KMS-11 (cell line): Measurements from ENCODE around the gene RIN3.
A peak's percentile ranks its signal among the peaks of the same experiment; 100 is the strongest.

Source experiments
- H2AFZ ChIP-seq: fragments of 200-600 bp; sonication (generic); 2 replicates; pipeline ENCODE4 v1.6.1; 2016; ENCODE audit warnings: antibody characterized with exemption, mixed run types, low read depth
- H3K27ac ChIP-seq: fragments of 200-600 bp; sonication (generic); 2 replicates; pipeline ENCODE4 v1.6.1; 2016; ENCODE audit warnings: mild to moderate bottlenecking, mixed run types
- H3K27me3 ChIP-seq: fragments of 200-600 bp; sonication (generic); 2 replicates; pipeline ENCODE4 v1.6.1; 2017; ENCODE audit warnings: mild to moderate bottlenecking, low read depth, mixed run types, moderate library complexity; ENCODE audit not compliant: insufficient read depth
- H3K36me3 ChIP-seq: fragments of 200-600 bp; sonication (generic); 2 replicates; pipeline ENCODE4 v1.6.1; 2017; ENCODE audit warnings: mild to moderate bottlenecking, mixed run types; ENCODE audit not compliant: insufficient read depth
- H3K4me1 ChIP-seq: fragments of 200-600 bp; sonication (generic); 2 replicates; pipeline ENCODE4 v1.6.1; 2016; ENCODE audit warnings: mild to moderate bottlenecking, low read depth, mixed run types; ENCODE audit not compliant: poor library complexity, severe bottlenecking
- H3K4me2 ChIP-seq: fragments of 200-600 bp; sonication (generic); 2 replicates; pipeline ENCODE4 v1.7.0; 2016; ENCODE audit warnings: mild to moderate bottlenecking, mixed run types
- H3K4me3 ChIP-seq: fragments of 200-600 bp; sonication (generic); IDR thresholded peaks from 2 replicates; pipeline ENCODE4 v1.6.1; 2017; ENCODE audit warnings: low read depth, low read length, mixed read lengths; ENCODE audit not compliant: insufficient read depth
- H3K79me2 ChIP-seq: fragments of 200-600 bp; sonication (generic); 2 replicates; pipeline ENCODE4 v1.6.1; 2016; ENCODE audit warnings: low read depth, mixed run types; ENCODE audit not compliant: insufficient read depth
- H3K9ac ChIP-seq: fragments of 200-600 bp; sonication (generic); 2 replicates; pipeline ENCODE4 v1.6.1; 2016; ENCODE audit warnings: mild to moderate bottlenecking, mixed run types
- H4K20me1 ChIP-seq: fragments of 200-600 bp; sonication (generic); 2 replicates; pipeline ENCODE4 v1.6.1; 2016; ENCODE audit warnings: mild to moderate bottlenecking, mixed run types; ENCODE audit not compliant: insufficient read depth
- TF ChIP-seq, protein P1 (sequence below): fragments of 200-600 bp; sonication (generic); conservative IDR thresholded peaks from 2 replicates; pipeline ENCODE4 v1.6.1; 2017; ENCODE audit warnings: low read depth, mild to moderate bottlenecking, antibody characterized with exemption, low read length, moderate library complexity, mixed read lengths

Gene RIN3

DNA sequence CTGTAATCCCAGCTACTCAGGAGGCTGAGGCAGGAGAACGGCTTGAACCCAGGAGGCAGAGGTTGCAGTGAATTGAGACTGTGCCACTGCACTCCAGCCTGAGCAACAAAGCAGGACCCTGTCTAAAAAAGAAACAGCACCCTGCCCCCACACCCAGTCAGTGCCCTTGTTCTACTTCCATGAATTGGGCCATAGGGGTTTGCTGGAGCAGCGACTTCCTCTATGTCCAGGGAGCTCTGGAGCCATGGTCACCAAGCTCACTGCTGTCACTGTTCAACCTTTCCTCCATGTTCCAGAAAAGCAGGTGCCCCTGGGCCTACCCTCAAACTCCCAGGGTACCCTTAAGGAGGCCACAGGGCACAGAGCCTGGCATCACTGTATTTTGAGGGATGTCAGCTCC lies 116.8 kb downstream of the RIN3 start:
- no peaks in the 10 kb centered on the region for H3K79me2 ChIP-seq
- H3K4me2 ChIP-seq: no peak overlapping the region

DNA sequence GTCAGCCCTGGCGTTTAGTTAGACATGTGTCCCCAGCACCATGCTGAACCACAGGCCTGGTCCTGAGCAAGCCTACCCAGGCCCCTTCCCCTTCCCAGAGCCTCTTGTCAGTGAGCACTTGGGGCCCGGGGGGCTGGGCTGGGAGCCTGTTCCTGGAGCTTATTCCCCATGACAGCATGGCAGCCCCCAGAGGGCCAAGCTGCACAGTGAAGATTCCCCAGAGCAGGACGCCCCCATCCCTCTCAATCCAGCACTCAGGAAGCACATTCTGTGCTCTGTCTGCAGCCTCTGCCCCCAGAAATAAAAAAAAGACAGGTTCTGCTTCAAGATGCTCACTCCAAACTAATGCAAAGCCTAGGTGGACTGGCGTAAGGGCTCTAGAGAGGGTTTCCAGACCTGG lies 117.5 kb downstream of the RIN3 start:
- Histone ChIP-seq H3K27ac (no peak overlapping the region), H3K27me3 (no peaks in the 10 kb centered on the region), H2AFZ (no peak overlapping the region), H3K36me3 (no peaks in the 10 kb centered on the region), H3K4me3 (no peak overlapping the region), H3K4me1 (peaks cover 29% of the 10 kb centered on the region), H3K9ac (no peak overlapping the region), H3K4me2 (no peak overlapping the region), H4K20me1 (no peaks in the 10 kb centered on the region), H3K79me2 (no peaks in the 10 kb centered on the region)
- TF ChIP-seq, protein P1, sequence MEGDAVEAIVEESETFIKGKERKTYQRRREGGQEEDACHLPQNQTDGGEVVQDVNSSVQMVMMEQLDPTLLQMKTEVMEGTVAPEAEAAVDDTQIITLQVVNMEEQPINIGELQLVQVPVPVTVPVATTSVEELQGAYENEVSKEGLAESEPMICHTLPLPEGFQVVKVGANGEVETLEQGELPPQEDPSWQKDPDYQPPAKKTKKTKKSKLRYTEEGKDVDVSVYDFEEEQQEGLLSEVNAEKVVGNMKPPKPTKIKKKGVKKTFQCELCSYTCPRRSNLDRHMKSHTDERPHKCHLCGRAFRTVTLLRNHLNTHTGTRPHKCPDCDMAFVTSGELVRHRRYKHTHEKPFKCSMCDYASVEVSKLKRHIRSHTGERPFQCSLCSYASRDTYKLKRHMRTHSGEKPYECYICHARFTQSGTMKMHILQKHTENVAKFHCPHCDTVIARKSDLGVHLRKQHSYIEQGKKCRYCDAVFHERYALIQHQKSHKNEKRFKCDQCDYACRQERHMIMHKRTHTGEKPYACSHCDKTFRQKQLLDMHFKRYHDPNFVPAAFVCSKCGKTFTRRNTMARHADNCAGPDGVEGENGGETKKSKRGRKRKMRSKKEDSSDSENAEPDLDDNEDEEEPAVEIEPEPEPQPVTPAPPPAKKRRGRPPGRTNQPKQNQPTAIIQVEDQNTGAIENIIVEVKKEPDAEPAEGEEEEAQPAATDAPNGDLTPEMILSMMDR: no peak

More for the DNA sequence above, 116.8 kb downstream of the RIN3 start:
- no peaks in the 10 kb centered on the region for H3K27me3 ChIP-seq
- H3K36me3 ChIP-seq: no peaks in the 10 kb centered on the region
- no peak overlapping the region for H3K9ac ChIP-seq
- no peak overlapping the region for H3K4me3 ChIP-seq
- no peak overlapping the region for H3K27ac ChIP-seq
- TF ChIP-seq, protein P1: no peak
- no peaks in the 10 kb centered on the region for H4K20me1 ChIP-seq
- H3K4me1 ChIP-seq: peaks cover 22% of the 10 kb centered on the region
- no peak overlapping the region for H2AFZ ChIP-seq

DNA sequence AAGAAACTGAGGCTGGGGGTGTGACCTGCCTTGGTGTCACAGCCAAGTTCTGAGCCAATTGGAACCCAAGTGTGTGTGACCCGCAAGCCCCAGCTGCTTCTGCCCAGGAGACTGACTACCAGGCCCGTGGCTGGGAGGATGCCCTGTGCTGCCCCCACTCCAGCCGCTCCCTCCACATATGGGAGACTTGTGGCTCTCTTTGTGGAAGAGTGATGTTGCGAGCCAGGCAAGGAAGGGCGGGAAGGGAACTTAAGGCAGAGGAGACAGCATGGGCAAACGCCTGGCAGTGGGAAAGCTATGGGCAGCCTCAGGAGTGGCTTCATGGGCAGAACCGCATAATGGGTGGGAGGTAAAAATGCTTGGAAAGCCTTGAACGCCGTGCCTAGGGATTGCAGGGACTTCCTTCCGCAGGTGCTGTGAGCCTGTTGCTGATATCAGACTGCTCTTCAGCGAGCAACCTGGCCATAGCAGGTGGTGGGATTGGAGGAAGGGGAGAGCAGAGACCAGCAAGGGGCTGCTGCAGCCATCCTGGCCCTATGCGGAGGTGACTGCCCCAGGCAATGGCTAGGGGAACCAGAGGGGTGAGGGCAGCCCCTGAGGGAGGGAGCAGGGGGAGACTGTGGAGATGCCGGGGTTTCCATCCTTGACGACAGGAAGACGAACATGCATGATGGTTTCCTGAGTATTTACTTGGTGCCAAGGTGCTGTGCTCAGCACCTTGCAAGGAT lies 119.1 kb downstream of the RIN3 start:
- no peaks in the 10 kb centered on the region for H3K27me3 ChIP-seq
- H2AFZ ChIP-seq: no peak overlapping the region
- no peak overlapping the region for H3K4me3 ChIP-seq
- no peaks in the 10 kb centered on the region for H3K36me3 ChIP-seq
- no peak overlapping the region for H3K9ac ChIP-seq
- no peak overlapping the region for H3K27ac ChIP-seq
- no peak overlapping the region for H3K4me2 ChIP-seq
- no peaks in the 10 kb centered on the region for H4K20me1 ChIP-seq
- H3K4me1 ChIP-seq: peaks cover 29% of the 10 kb centered on the region
- TF ChIP-seq, protein P1: no peak
- no peaks in the 10 kb centered on the region for H3K79me2 ChIP-seq

DNA sequence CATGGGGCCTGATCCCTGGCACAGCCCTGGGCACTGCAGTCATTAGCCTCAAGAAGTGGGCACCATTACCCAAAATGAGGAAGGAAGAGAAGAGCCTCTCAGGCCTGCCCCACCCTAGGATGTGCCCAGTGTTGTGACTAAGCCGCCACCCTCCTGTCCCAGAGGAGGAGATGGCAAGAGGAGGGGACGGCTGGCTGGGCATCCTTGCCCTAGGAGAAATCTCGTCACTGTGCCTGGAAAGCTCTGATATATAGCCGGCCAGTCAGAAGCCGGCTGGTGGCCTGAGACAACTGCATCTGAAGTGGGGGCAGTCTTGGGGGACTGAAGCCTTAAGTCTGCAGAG lies 119.7 kb downstream of the RIN3 start:
- Histone ChIP-seq H3K27ac (no peak overlapping the region; the same call in 1 of the 2 replicates), H4K20me1 (no peaks in the 10 kb centered on the region), H3K9ac (no peak overlapping the region), H3K36me3 (no peaks in the 10 kb centered on the region), H3K79me2 (no peaks in the 10 kb centered on the region), H3K4me1 (peaks cover 29% of the 10 kb centered on the region), H3K4me3 (no peak overlapping the region), H2AFZ (no peak overlapping the region), H3K27me3 (no peaks in the 10 kb centered on the region), H3K4me2 (0 out of 2 replicates have a peak overlapping the region, but pooled peaks have one; percentile 13)
- TF ChIP-seq, protein P1: no peak
